Neuronal stem cell (in vitro differentiated cells): Measurements from ENCODE around the gene DSCAM.

Experiments used
- DNase-seq: peaks from one replicate; pipeline ENCODE4 v3.0.0-alpha.2; 2013; ENCODE audit warnings: low spot score
- H2AFZ ChIP-seq: one replicate; pipeline ENCODE4 v1.6.1; 2013; ENCODE audit warnings: mild to moderate bottlenecking, low read length, inconsistent platforms
- H2AK5ac ChIP-seq: 2 replicates; pipeline ENCODE4 v1.6.1; 2013; ENCODE audit warnings: low read depth, mild to moderate bottlenecking, inconsistent platforms, low read length, moderate library complexity, mixed read lengths
- H2BK120ac ChIP-seq: 2 replicates; pipeline ENCODE4 v1.6.1; 2013; ENCODE audit warnings: low read depth, mild to moderate bottlenecking, inconsistent platforms, low read length, moderate library complexity, mixed read lengths
- H2BK12ac ChIP-seq: one replicate; pipeline ENCODE4 v1.6.1; 2013; ENCODE audit warnings: low read length, inconsistent platforms
- H2BK15ac ChIP-seq: 2 replicates; pipeline ENCODE4 v1.6.1; 2013; ENCODE audit warnings: mild to moderate bottlenecking, low read length, inconsistent platforms, mixed read lengths
- H2BK5ac ChIP-seq: one replicate; pipeline ENCODE4 v1.6.1; 2013; ENCODE audit warnings: inconsistent platforms, mild to moderate bottlenecking, low read length, moderate library complexity
- H3K14ac ChIP-seq: one replicate; pipeline ENCODE4 v1.6.1; 2013; ENCODE audit warnings: low read length, inconsistent platforms
- H3K18ac ChIP-seq: 2 replicates; pipeline ENCODE4 v1.6.1; 2013; ENCODE audit warnings: low read length, inconsistent platforms
- H3K23ac ChIP-seq: 2 replicates; pipeline ENCODE4 v1.6.1; 2013; ENCODE audit warnings: low read depth, mild to moderate bottlenecking, mixed read lengths, low read length, inconsistent platforms; ENCODE audit not compliant: poor library complexity
- H3K27ac ChIP-seq: replicated peaks from 3 replicates; pipeline ENCODE4 v1.5.1; 2013; ENCODE audit warnings: low read length, inconsistent platforms
- H3K27me3 ChIP-seq, 3 experiments: 2 replicates each; pipeline ENCODE4 v1.6.1; 2013; ENCODE audit warnings: low read length in 3 of 3, mild to moderate bottlenecking in 2 of 3, inconsistent platforms in 1 of 3, low read depth in 1 of 3, mixed read lengths in 1 of 3, moderate library complexity in 1 of 3; ENCODE audit not compliant: control insufficient read depth in 3 of 3, insufficient read depth in 3 of 3
- H3K36me3 ChIP-seq, 2 donors: replicated peaks in 1 of 2; 2 replicates each; pipeline ENCODE4 v1.6.1; 2013; ENCODE audit warnings: low read length in 2 of 2; ENCODE audit not compliant: control insufficient read depth in 2 of 2, insufficient read depth in 2 of 2
- H3K4ac ChIP-seq: 2 replicates; pipeline ENCODE4 v1.6.1; 2013; ENCODE audit warnings: inconsistent platforms, mild to moderate bottlenecking, low read length, moderate library complexity
- H3K4me1 ChIP-seq, 2 donors: 1 replicate in 1 of 2; 2 replicates in 1 of 2; pipeline ENCODE4 v1.6.1; 2013; ENCODE audit warnings: low read length in 2 of 2, low read depth in 1 of 2; ENCODE audit not compliant: control insufficient read depth in 2 of 2, insufficient read depth in 1 of 2
- H3K4me2 ChIP-seq: one replicate; pipeline ENCODE4 v1.6.1; 2013; ENCODE audit warnings: mild to moderate bottlenecking, low read length, inconsistent platforms; ENCODE audit not compliant: insufficient read depth, poor library complexity, severe bottlenecking
- H3K4me3 ChIP-seq, 2 donors: 2 replicates each; pipeline ENCODE4 v1.5.1; 2013; ENCODE audit warnings: low read length in 2 of 2, mild to moderate bottlenecking in 2 of 2, inconsistent platforms in 1 of 2, moderate library complexity in 1 of 2
- H3K79me1 ChIP-seq: one replicate; pipeline ENCODE4 v1.6.1; 2013; ENCODE audit warnings: low read depth, mild to moderate bottlenecking, inconsistent platforms, low read length, moderate library complexity
- H3K9ac ChIP-seq: one replicate; pipeline ENCODE4 v1.6.1; 2013; ENCODE audit warnings: mild to moderate bottlenecking, low read depth, low read length, inconsistent platforms; ENCODE audit not compliant: poor library complexity
- H3K9me3 ChIP-seq, 2 donors: replicated peaks in 1 of 2; 2 replicates each; pipeline versions ENCODE3 to v1.6.1; 2013; ENCODE audit warnings: low read length in 2 of 2, mild to moderate bottlenecking in 2 of 2, inconsistent platforms in 1 of 2, low read depth in 1 of 2, mixed read lengths in 1 of 2, moderate library complexity in 1 of 2; ENCODE audit not compliant: control insufficient read depth in 2 of 2, insufficient read depth in 1 of 2
- H4K8ac ChIP-seq: one replicate; pipeline ENCODE4 v1.6.1; 2013; ENCODE audit warnings: low read depth, mild to moderate bottlenecking, inconsistent platforms, low read length, moderate library complexity
- H4K91ac ChIP-seq: one replicate; pipeline ENCODE4 v1.6.1; 2013; ENCODE audit warnings: low read length, low read depth, mild to moderate bottlenecking, inconsistent platforms; ENCODE audit not compliant: poor library complexity
- whole genome bisulfite sequencing, 2 donors: extraction: QIAGEN DNeasy Blood & Tissue Kit; methylation state at CpG; one replicate each; pipeline ENCODE4 v1.1.7; 2013; ENCODE audit warnings: missing lambda C conversion rate in 2 of 2, mixed read lengths in 1 of 2; ENCODE audit not compliant: insufficient read length in 2 of 2, insufficient replicate concordance in 1 of 2; ENCODE audit errors: extremely low coverage in 2 of 2; 5-methylcytosine and 5-hydroxymethylcytosine counted together

The DSCAM gene

GRCh38 chr21:40768056-40768455 is 78.9 kb downstream of the DSCAM start:
- no peak overlapping the region for H3K18ac ChIP-seq
- H3K9me3 ChIP-seq, result no peaks in the 10 kb centered on the region
- no peak overlapping the region for H3K4ac ChIP-seq
- H3K27me3 ChIP-seq, result no peaks in the 10 kb centered on the region
- H3K9ac ChIP-seq, result no peak overlapping the region
- H3K4me3 ChIP-seq, result no peak overlapping the region
- H3K79me1 ChIP-seq, result no peaks in the 10 kb centered on the region
- no peak overlapping the region for H3K27ac ChIP-seq
- no peak for DNase-seq
- no peak overlapping the region for H2BK15ac ChIP-seq
- H4K91ac ChIP-seq, result no peak overlapping the region
- no peak overlapping the region for H2BK5ac ChIP-seq
- no peaks in the 10 kb centered on the region for H3K36me3 ChIP-seq
- H3K4me2 ChIP-seq, result no peak overlapping the region
- H2BK12ac ChIP-seq, result no peak overlapping the region
- H3K23ac ChIP-seq, result no peak overlapping the region
- no peak overlapping the region for H2BK120ac ChIP-seq
- H4K8ac ChIP-seq, result no peak overlapping the region
- H3K14ac ChIP-seq, result no peak overlapping the region
- H2AFZ ChIP-seq, result no peak overlapping the region
- peaks cover 0 to 2% of the 10 kb centered on the region in 2 donors for H3K4me1 ChIP-seq
- WGBS, 2 donors, result no CpG with 5 or more reads among the region's 2 CpGs
- no peak overlapping the region for H2AK5ac ChIP-seq

- Histone ChIP-seq H2BK5ac (no peak overlapping the region), H2AK5ac (no peak overlapping the region), H3K27me3 (no peaks in the 10 kb centered on the region), H3K27ac (no peak overlapping the region), H2BK15ac (no peak overlapping the region), H3K9me3 (no peaks in the 10 kb centered on the region), H3K36me3 (no peaks in the 10 kb centered on the region), H3K4me1 (peaks cover 0 to 2% of the 10 kb centered on the region in 2 donors), H3K79me1 (no peaks in the 10 kb centered on the region), H4K91ac (no peak overlapping the region), H3K4me2 (no peak overlapping the region), H3K18ac (no peak overlapping the region), H2AFZ (no peak overlapping the region), H3K4me3 (no peak overlapping the region), H4K8ac (no peak overlapping the region), H2BK120ac (no peak overlapping the region), H3K23ac (no peak overlapping the region), H3K14ac (no peak overlapping the region), H3K4ac (no peak overlapping the region), H2BK12ac (no peak overlapping the region), H3K9ac (no peak overlapping the region)
- no peak for DNase-seq
- no CpG with 5 or more reads among the region's 1 CpG for WGBS, 2 donors
Observed at GRCh38 chr21:40766381-40766780, 80.6 kb downstream of the DSCAM start.

GRCh38 chr21:40765811-40766210 is 81.1 kb downstream of the DSCAM start:
- Histone ChIP-seq H3K9ac (no peak overlapping the region), H3K23ac (no peak overlapping the region), H3K14ac (no peak overlapping the region), H3K4me3 (no peak overlapping the region), H2BK12ac (no peak overlapping the region), H3K36me3 (no peaks in the 10 kb centered on the region), H3K9me3 (no peaks in the 10 kb centered on the region), H4K8ac (no peak overlapping the region), H4K91ac (no peak overlapping the region), H3K18ac (peak overlapping the region; percentile 31), H3K79me1 (no peaks in the 10 kb centered on the region), H3K4me1 (peaks cover 0 to 2% of the 10 kb centered on the region in 2 donors), H2AK5ac (no peak overlapping the region), H3K4me2 (no peak overlapping the region), H2BK120ac (no peak overlapping the region), H2BK5ac (no peak overlapping the region), H2BK15ac (no peak overlapping the region), H3K4ac (no peak overlapping the region), H2AFZ (no peak overlapping the region), H3K27ac (no peak overlapping the region), H3K27me3 (no peaks in the 10 kb centered on the region)
- no CpG with 5 or more reads among the region's 12 CpGs for WGBS, 2 donors
- DNase-seq, result no peak

GRCh38 chr21:40760821-40761220 is 86.1 kb downstream of the DSCAM start:
- no peaks in the 10 kb centered on the region for H3K36me3 ChIP-seq
- no peak overlapping the region for H2AFZ ChIP-seq
- no peaks in the 10 kb centered on the region for H3K27me3 ChIP-seq
- peaks cover 0 to under 1% of the 10 kb centered on the region in 2 donors for H3K4me1 ChIP-seq
- H3K18ac ChIP-seq, result no peak overlapping the region
- H3K4ac ChIP-seq, result no peak overlapping the region
- no peak overlapping the region for H3K4me2 ChIP-seq
- no peak overlapping the region for H2AK5ac ChIP-seq
- no peak overlapping the region for H2BK15ac ChIP-seq
- no peaks in the 10 kb centered on the region for H3K79me1 ChIP-seq
- peak overlapping the region in 1 of 2 donors; percentile 23 for H3K4me3 ChIP-seq
- H4K8ac ChIP-seq, result no peak overlapping the region
- H3K9ac ChIP-seq, result no peak overlapping the region
- no peak overlapping the region for H3K14ac ChIP-seq
- no peaks in the 10 kb centered on the region for H3K9me3 ChIP-seq
- H3K23ac ChIP-seq, result no peak overlapping the region
- no peak overlapping the region for H4K91ac ChIP-seq
- no CpG with 5 or more reads among the region's 2 CpGs for WGBS, 2 donors
- no peak for DNase-seq
- H3K27ac ChIP-seq, result no peak overlapping the region
- no peak overlapping the region for H2BK120ac ChIP-seq
- no peak overlapping the region for H2BK5ac ChIP-seq
- no peak overlapping the region for H2BK12ac ChIP-seq
